PC-3 (cell line): ENCODE data around the gene BICDL2. TPM values are rescaled to one million over a fixed set of nuclear protein-coding genes. Genes with fewer than 3 reads are reported as not detected.
"Not testable (repeated sequence)": the region's sequence is repeated elsewhere in the genome, so short reads cannot be mapped to it uniquely, and the experiment has no call there.

Source experiments
- ATAC-seq: fragments of 200-7000 bp; cut with Tn5 transposase; 2 replicates; pipeline ENCODE4 v1.9.1; 2020; ENCODE audit warnings: mild to moderate bottlenecking, moderate library complexity
- BruUV-seq: library from RNA; stranded (reverse); fragments of 400-500 nt; replicated peaks from 2 replicates; lab custom pipeline; 2021; lab: Mats Ljungman, UMichigan
- CTCF ChIA-PET: fragments of 300-600 bp; sonication (Branson Sonifier 250); formaldehyde crosslinking; loops from one replicate; lab custom pipeline; 2022; ENCODE audit warnings: antibody characterized with exemption; lab: Charles Lee
- POLR2A ChIA-PET: fragments of 300-600 bp; sonication (Branson Sonifier 250); formaldehyde crosslinking; loops from one replicate; lab custom pipeline; 2022; ENCODE audit warnings: antibody characterized with exemption; ENCODE audit not compliant: unreplicated experiment; lab: Charles Lee
- DNase-seq: peaks from one replicate; pipeline ENCODE4 v3.0.0-alpha.2; 2015
- H2AFZ ChIP-seq: fragments of 300-600 bp; sonication (generic); 2 replicates; pipeline ENCODE4 v1.6.0; 2016; ENCODE audit warnings: antibody characterized with exemption, low read length
- H3F3A ChIP-seq: fragments of 300-600 bp; sonication (generic); one replicate; pipeline ENCODE4 v1.6.0; 2017; ENCODE audit warnings: antibody characterized with exemption, low read length, control low read depth, mild to moderate bottlenecking; ENCODE audit not compliant: unreplicated experiment
- H3K27ac ChIP-seq: fragments of 300-600 bp; sonication (generic); 2 replicates; pipeline ENCODE4 v1.5.1; 2016; ENCODE audit warnings: mild to moderate bottlenecking, low read length
- H3K27me3 ChIP-seq: fragments of 300-600 bp; sonication (generic); 2 replicates; pipeline ENCODE4 v1.6.1; 2016; ENCODE audit warnings: low read length, mixed read lengths
- H3K36me3 ChIP-seq: fragments of 300-600 bp; sonication (generic); 2 replicates; pipeline ENCODE4 v1.6.1; 2016; ENCODE audit warnings: low read depth, mixed run types, low read length, mixed read lengths
- H3K4me1 ChIP-seq: fragments of 300-600 bp; sonication (generic); 2 replicates; pipeline ENCODE4 v1.5.1; 2016; ENCODE audit warnings: low read length; ENCODE audit not compliant: insufficient read depth
- H3K4me2 ChIP-seq: fragments of 300-600 bp; sonication (generic); 2 replicates; pipeline ENCODE4 v1.6.0; 2016; ENCODE audit warnings: low read length
- H3K4me3 ChIP-seq: fragments of 300-600 bp; sonication (generic); 2 replicates; pipeline ENCODE4 v1.5.1; 2016; ENCODE audit warnings: mild to moderate bottlenecking, low read length, mixed read lengths
- H3K79me2 ChIP-seq: fragments of 300-600 bp; sonication (generic); 2 replicates; pipeline ENCODE4 v1.6.1; 2017; ENCODE audit warnings: low read length, mixed read lengths
- H3K9ac ChIP-seq: fragments of 300-600 bp; sonication (generic); 2 replicates; pipeline ENCODE4 v1.6.0; 2016; ENCODE audit warnings: mild to moderate bottlenecking, low read length
- H3K9me2 ChIP-seq: fragments of 300-600 bp; sonication (generic); replicated peaks from 2 replicates; pipeline ENCODE4 v1.6.1; 2016; ENCODE audit warnings: mixed run types, low read length, mixed read lengths
- H3K9me3 ChIP-seq: fragments of 300-600 bp; sonication (generic); 2 replicates; pipeline ENCODE4 v1.6.1; 2016; ENCODE audit warnings: low read length, mixed read lengths
- H4K20me1 ChIP-seq: fragments of 300-600 bp; sonication (generic); 2 replicates; pipeline ENCODE4 v1.6.1; 2016; ENCODE audit warnings: low read length, mixed read lengths
- CTCF ChIP-seq: fragments of 300-600 bp; sonication (generic); conservative IDR thresholded peaks from 2 replicates; pipeline ENCODE4 v1.5.1; 2017; ENCODE audit warnings: antibody characterized with exemption, low read depth, mild to moderate bottlenecking, low read length
- EZH2 ChIP-seq: fragments of 300-600 bp; sonication (generic); IDR thresholded peaks from one replicate; pipeline ENCODE4 v1.6.1; 2017; ENCODE audit warnings: antibody characterized with exemption, mild to moderate bottlenecking, low read length; ENCODE audit not compliant: unreplicated experiment
- EZH2phosphoT487 ChIP-seq: fragments of 300-600 bp; sonication (generic); IDR thresholded peaks from 2 replicates; pipeline ENCODE4 v1.6.1; 2018; ENCODE audit warnings: mild to moderate bottlenecking, antibody characterized with exemption, low read length, borderline replicate concordance
- intact Hi-C: fragments of 100-400 bp; cut with micrococcal nuclease; formaldehyde crosslinking; loops from 2 replicates; pipeline ENCODE4 v1.9.0; 2023
- total RNA-seq: library from RNA; depleted of rRNA; stranded (reverse); fragments of >200 nt; gene quantifications from 2 replicates; pipeline ENCODE4 v1.2.3, GENCODE V29; 2014

BICDL2 gene
- total RNA-seq, 1 experiment from 2014 or later: 16.3 TPM

DNA sequence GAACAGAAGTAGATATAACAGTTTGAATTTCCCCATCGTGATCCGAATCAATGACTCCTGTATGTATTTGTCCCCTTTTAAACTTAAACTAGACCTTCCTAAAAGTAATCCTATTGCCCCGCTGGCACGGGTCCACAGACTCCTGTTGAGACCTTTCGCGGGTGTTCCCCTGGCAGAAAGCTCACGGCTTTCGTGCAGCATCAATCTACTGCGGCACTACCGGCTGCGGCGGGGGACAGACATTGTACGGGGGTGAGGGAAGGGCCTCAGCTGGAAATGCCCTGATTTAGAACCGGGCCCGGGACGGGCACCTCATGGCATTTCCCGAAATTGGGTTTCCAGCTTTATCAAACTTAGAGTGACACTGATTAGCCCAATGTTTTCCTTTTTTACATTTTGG is 43.3 kb upstream of the BICDL2 start:
- TF ChIP-seq EZH2phosphoT487 (no peak), EZH2 (no peak), CTCF (no peak)
- Histone ChIP-seq H3K4me2 (no peak overlapping the region), H4K20me1 (no peaks in the 10 kb centered on the region), H3K36me3 (no peaks in the 10 kb centered on the region), H3K27ac (no peak overlapping the region), H3K9me2 (no peaks in the 10 kb centered on the region), H3K27me3 (no peaks in the 10 kb centered on the region), H2AFZ (no peak overlapping the region), H3K4me1 (no peaks in the 10 kb centered on the region), H3F3A (no peaks in the 10 kb centered on the region), H3K9me3 (no peaks in the 10 kb centered on the region), H3K79me2 (no peaks in the 10 kb centered on the region), H3K9ac (no peak overlapping the region), H3K4me3 (no peak overlapping the region)
- BruUV-seq: no TSS peak
- ChIA-PET CTCF (no interaction called here), POLR2A (no interaction called here)
- DNase-seq (no peak), ATAC-seq (no peak)
- intact Hi-C loops: no loop called here

- intact Hi-C loops: no loop called here
- POLR2A ChIA-PET: no interaction called here
- no peak for ATAC-seq
Observed at GRCh38 chr16:3076577-3076976, 39.8 kb upstream of the BICDL2 start.

GRCh38 chr16:3075946-3076345 is 39.2 kb upstream of the BICDL2 start:
- BruUV-seq, H4K20me1 ChIP-seq, H3K79me2 ChIP-seq, H3K27me3 ChIP-seq, H3K4me2 ChIP-seq, H3K27ac ChIP-seq, H3K9me2 ChIP-seq, H3F3A ChIP-seq, H3K4me3 ChIP-seq, CTCF ChIA-PET, intact Hi-C loops, H3K4me1 ChIP-seq, H2AFZ ChIP-seq, DNase-seq, H3K9me3 ChIP-seq, ATAC-seq, H3K36me3 ChIP-seq, H3K9ac ChIP-seq: not testable (repeated sequence)
- POLR2A ChIA-PET: interaction anchor here (0.6 kb wide), 1 partner anchor 28 kb away, joined by 17 read pairs; no protein-coding TSS in a partner anchor

More at GRCh38 chr16:3076577-3076976, 39.8 kb upstream of the BICDL2 start:
- no TSS peak for BruUV-seq
- no peaks in the 10 kb centered on the region for H4K20me1 ChIP-seq
- H3K4me1 ChIP-seq: no peaks in the 10 kb centered on the region
- H3K27me3 ChIP-seq: no peaks in the 10 kb centered on the region
- CTCF ChIA-PET: no interaction called here
- H2AFZ ChIP-seq: no peak overlapping the region
- no peak for DNase-seq
- H3K4me3 ChIP-seq: no peak overlapping the region
- H3K9ac ChIP-seq: no peak overlapping the region
- no peak overlapping the region for H3K27ac ChIP-seq
- no peaks in the 10 kb centered on the region for H3K9me3 ChIP-seq
- H3F3A ChIP-seq: no peaks in the 10 kb centered on the region
- no peak overlapping the region for H3K4me2 ChIP-seq
- no peaks in the 10 kb centered on the region for H3K9me2 ChIP-seq
- TF ChIP-seq CTCF (no peak), EZH2phosphoT487 (no peak), EZH2 (no peak)
- no peaks in the 10 kb centered on the region for H3K79me2 ChIP-seq
- no peaks in the 10 kb centered on the region for H3K36me3 ChIP-seq
